GM12872 (cell line): ENCODE data around the gene PRAF2.

Source experiments
- TF ChIP-seq, protein P1 (sequence below): IDR thresholded peaks from 3 replicates; pipeline ENCODE4 v1.5.1; 2011; ENCODE audit warnings: low read depth, mild to moderate bottlenecking, low read length, moderate library complexity; ENCODE audit not compliant: insufficient read depth

The PRAF2 gene

DNA sequence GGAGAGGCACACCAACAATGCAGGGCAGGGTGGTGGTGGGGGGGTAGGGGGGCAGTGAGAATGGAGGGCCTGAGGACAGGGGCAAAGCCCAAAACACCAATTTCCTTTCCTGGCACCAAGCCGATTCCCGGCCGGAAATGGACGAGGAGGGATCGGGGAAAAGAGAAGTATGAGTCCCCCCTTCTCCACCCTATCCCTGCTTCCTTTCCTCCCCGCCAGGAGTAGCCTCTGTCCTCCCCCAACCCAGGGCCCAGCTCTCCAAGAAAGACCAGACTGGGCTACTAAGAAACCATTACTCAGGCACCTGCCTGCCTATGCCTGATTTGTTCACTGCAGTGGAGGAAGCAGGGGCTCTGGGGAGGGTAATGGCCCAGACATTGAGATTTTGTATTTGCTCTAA, 14.6 kb downstream of the PRAF2 start:
- TF ChIP-seq, protein P1, sequence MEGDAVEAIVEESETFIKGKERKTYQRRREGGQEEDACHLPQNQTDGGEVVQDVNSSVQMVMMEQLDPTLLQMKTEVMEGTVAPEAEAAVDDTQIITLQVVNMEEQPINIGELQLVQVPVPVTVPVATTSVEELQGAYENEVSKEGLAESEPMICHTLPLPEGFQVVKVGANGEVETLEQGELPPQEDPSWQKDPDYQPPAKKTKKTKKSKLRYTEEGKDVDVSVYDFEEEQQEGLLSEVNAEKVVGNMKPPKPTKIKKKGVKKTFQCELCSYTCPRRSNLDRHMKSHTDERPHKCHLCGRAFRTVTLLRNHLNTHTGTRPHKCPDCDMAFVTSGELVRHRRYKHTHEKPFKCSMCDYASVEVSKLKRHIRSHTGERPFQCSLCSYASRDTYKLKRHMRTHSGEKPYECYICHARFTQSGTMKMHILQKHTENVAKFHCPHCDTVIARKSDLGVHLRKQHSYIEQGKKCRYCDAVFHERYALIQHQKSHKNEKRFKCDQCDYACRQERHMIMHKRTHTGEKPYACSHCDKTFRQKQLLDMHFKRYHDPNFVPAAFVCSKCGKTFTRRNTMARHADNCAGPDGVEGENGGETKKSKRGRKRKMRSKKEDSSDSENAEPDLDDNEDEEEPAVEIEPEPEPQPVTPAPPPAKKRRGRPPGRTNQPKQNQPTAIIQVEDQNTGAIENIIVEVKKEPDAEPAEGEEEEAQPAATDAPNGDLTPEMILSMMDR, result no peak

DNA sequence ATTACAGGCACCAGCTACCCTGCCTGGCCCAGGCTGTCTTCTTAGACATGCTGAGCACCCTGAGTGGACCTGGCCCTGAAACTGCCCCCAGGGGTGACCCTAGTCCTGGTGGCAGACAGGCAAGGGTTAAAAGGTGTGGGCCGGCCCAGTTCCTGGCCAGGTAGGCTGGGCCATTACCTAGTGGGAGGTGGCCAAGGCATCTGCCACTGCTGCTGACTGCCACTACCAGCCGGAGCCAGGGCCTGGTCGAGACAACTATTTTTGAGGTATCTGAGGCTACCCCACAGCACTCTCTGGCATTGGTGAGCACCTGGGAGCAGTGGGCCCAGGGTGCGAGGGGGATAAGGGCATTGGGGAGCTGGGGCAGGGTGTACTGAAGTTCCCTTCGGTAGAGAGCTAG, 15.0 kb downstream of the PRAF2 start, which contains the start of gene CCDC120:
CCDC120 (plus strand) TSS at position 206 of the 400 bp plus-strand sequence. CDS start 3,043 bp downstream, outside the sequence.
- TF ChIP-seq, protein P1, result no peak

DNA sequence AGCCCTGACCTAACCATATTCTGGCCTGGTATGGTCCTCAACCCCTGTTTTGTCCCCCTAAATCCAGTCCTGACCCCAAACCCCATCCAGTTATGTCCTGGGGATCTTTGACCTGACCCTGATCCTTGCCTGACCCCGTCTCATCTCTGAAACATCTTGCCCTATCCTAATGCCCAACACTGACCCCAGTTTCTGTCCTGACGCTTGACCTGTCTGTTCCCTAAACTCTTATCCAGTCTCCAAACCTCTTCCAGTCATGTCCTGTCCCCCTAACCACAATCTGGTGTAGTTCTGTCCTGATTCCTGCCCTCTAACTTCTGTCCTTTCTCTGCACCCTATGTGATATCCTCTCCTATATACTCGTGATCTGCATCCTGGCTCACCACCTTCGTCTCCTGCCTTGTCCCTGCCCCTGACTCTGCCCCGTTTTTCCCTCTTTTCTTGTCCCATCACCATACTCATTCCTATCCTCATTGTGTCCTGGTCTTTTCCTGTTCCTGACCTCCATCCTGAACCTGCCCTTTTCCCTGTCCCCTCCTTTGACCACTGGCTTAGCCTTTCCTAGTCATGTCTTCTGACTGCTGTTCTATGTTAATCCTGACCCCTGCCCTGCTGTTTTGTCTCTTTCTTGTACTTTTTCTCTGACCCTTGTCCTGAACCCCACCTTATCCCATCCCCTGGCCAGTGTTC, 19.6 kb downstream of the PRAF2 start:
- TF ChIP-seq, protein P1, result no peak

DNA sequence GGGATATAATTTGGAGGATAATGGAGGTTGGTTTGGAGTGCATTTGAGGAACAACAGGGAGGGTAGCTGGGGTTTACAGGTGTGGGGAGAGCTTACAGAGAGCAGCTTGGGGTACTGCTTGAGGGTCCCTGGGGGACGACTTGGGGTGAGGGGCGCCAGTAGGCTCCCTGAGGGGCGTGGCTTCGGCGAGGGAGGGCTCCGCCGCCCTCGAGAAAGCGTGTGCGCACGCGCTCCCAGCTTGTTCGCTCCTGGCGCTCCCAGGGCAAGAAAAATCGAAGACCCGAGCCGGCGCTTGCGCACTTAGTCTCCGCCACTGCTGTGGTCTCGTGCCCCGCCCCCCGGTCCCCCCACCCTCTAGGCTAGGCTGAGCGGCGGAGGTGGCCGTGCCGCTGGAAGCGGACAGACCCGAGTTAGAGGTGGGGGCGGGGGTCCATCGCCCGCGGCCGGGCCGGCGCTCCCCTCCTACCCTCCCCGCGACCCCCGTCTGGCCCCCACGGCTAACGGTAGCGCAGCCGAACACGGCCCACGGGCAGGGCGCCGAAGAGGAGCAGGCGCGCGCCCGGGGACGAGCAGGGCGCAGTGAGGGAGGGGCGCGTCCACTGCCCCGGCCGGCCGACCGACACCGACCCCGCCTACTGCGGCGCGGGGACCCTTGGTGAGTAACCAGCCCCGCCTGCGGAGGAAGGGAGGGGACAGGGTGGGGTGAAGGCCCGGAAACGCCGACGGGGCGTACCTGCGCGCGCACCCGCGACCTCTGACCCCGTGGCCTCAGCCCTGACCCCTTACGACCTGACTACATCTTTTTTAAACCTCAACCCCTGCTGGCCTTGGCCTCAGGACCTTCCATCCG, 20.4 kb downstream of the PRAF2 start:
- TF ChIP-seq, protein P1, result no peak

DNA sequence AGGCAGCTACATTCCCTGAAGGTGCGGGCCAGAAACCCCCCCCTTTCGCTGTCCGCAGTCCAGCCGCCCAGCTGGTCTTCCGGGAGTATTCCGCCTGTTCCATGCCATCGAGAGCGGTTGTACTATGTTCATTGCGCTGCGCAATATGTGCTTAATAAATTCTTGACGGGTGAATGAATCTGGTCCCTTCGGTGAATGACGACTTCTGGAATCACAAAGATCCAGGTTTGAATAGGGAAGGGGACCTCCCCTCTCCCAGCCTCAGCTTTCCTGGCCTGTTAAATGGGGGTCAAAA, 29.9 kb downstream of the PRAF2 start:
- TF ChIP-seq, protein P1, result no peak

DNA sequence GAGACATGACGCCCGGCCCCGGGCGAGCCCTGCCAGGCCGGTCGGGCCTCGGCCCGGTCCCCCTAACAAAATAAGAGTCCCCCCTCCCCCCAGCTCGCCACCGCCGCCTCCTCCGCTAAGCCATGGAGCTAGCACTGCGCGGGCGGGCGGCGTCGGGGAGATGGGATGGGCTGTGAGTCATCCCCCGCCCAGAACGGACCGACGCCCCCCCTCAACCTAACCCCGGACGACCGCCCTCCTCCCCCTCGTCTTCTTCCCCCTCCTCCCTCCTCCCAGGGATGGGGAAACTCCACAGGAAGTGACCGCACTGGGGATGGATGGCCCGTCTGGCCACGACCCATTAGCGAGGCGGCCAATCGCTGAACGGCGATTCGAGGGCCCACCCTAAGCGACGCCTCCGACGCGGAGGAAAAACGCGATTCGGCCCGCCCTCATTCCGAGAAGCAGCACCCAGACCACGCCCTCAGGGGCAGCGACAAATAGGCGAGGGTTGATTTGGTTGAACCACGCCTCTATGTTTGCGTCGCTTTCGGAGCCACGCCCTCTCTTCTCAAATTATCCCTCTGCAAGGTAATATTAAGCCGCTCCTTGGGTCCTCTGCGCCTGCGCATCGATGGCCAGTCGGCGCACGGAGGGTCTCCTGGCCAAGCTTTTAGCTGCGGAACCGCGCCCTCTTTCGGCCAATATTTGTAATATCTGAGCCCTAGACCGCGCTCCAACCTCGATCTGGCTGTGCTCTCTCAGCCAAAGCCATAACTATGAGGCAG, 30.4 kb downstream of the PRAF2 start, which contains the start of gene TFE3:
TFE3 (minus strand) TSS at position 138 of the 767 bp plus-strand sequence; CDS start at position 7, 131 bp downstream.
- TF ChIP-seq, protein P1, result peak; percentile 55
